ENCODE data around the gene ANTXR1.

GRCh38 chr2:69114534-69114933 is 101.6 kb downstream of the ANTXR1 start:
- TF ChIP-seq, protein P1, sequence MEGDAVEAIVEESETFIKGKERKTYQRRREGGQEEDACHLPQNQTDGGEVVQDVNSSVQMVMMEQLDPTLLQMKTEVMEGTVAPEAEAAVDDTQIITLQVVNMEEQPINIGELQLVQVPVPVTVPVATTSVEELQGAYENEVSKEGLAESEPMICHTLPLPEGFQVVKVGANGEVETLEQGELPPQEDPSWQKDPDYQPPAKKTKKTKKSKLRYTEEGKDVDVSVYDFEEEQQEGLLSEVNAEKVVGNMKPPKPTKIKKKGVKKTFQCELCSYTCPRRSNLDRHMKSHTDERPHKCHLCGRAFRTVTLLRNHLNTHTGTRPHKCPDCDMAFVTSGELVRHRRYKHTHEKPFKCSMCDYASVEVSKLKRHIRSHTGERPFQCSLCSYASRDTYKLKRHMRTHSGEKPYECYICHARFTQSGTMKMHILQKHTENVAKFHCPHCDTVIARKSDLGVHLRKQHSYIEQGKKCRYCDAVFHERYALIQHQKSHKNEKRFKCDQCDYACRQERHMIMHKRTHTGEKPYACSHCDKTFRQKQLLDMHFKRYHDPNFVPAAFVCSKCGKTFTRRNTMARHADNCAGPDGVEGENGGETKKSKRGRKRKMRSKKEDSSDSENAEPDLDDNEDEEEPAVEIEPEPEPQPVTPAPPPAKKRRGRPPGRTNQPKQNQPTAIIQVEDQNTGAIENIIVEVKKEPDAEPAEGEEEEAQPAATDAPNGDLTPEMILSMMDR (optimal IDR thresholded peaks at IDR 0.05 in 1 of 3, IDR thresholded peaks at IDR 0.05 in 1 of 3, conservative IDR thresholded peaks at IDR 0.05 in 1 of 3; ENCODE audit: extremely low read depth in 1 of 3, insufficient read depth in 2 of 3, low read length in 3 of 3): no peak
- no peak for TF ChIP-seq EZH2 (IDR thresholded peaks at IDR 0.05; ENCODE audit: low read length)

All from keratinocyte (primary cell).